ENCODE measurements around the gene RBM23. TPM values are rescaled to one million over a fixed set of nuclear protein-coding genes. Genes with fewer than 3 reads are reported as not detected.

RBM23 gene
- total and polyA plus RNA-seq, 2 donors (not counting 3 experiments of a cell fraction or from before 2014, with no cell fraction given) = 67.7 to 68.9 TPM

GRCh38 chr14:22907429-22907828 is 11.5 kb downstream of the RBM23 start:
- dilution Hi-C loops (cut with MboI; ENCODE audit: extremely low pct_ligation_motif_present, low sequenced_read_pairs) = no loop called here
- TF ChIP-seq MYC (IDR thresholded peaks at IDR 0.05; ENCODE audit: low read depth, low read length) (no peak), GATA2 (IDR thresholded peaks at IDR 0.05; ENCODE audit: insufficient read depth, insufficient read length, low read depth, low read length) (no peak), POLR2A (IDR thresholded peaks at IDR 0.05; ENCODE audit: low read depth, low read length) (no peak), MAX (IDR thresholded peaks at IDR 0.05; ENCODE audit: insufficient read depth, insufficient read length) (no peak), CTCF (IDR thresholded peaks at IDR 0.05; ENCODE audit: extremely low read depth in 1 of 2, insufficient read depth in 1 of 2, low read depth in 1 of 2, low read length in 2 of 2) (no peak), FOS (IDR thresholded peaks at IDR 0.05; ENCODE audit: borderline replicate concordance, insufficient read depth, low read length) (no peak), JUN (IDR thresholded peaks at IDR 0.05; ENCODE audit: borderline replicate concordance, insufficient read depth, insufficient read length, low read depth) (no peak), EZH2 (IDR thresholded peaks at IDR 0.05; ENCODE audit: borderline replicate concordance, low read depth, low read length, severe bottlenecking) (no peak), POLR2AphosphoS5 (IDR thresholded peaks at IDR 0.05; ENCODE audit: insufficient read depth, low read depth, low read length) (no peak)

More at GRCh38 chr14:22907429-22907828, 11.5 kb downstream of the RBM23 start:
- H3K4me2 ChIP-seq (ENCODE audit: insufficient read depth, low read length) = no peak overlapping the region
- no peaks in the 10 kb centered on the region for H3K27me3 ChIP-seq (ENCODE audit: control insufficient read depth in 2 of 2, insufficient read depth in 2 of 2, low read length in 2 of 2)
- H3K9me1 ChIP-seq (replicated peaks; ENCODE audit: control insufficient read depth, extremely low read depth, insufficient read depth, low read length) = no peaks in the 10 kb centered on the region
- intact Hi-C loops (cut with micrococcal nuclease) = no loop called here
- no TSS peak for BruUV-seq (replicated peaks)
- H3K36me3 ChIP-seq (ENCODE audit: control insufficient read depth in 2 of 2, extremely low read depth in 1 of 2, insufficient read depth in 2 of 2, low read length in 2 of 2) = peaks cover 31 to 35% of the 10 kb centered on the region in 2 experiments
- DNase-seq (ENCODE audit: low read depth, low spot score) = no peak
- FAIRE-seq = no peak
- ChIA-PET CTCF (no interaction called here), POLR2A (no interaction called here)
- no peak overlapping the region for H2AFZ ChIP-seq (ENCODE audit: low read depth, low read length)
- no peaks in the 10 kb centered on the region for H3K9me3 ChIP-seq (replicated peaks; ENCODE audit: control insufficient read depth, insufficient read depth, low read length)
- H3K9ac ChIP-seq (replicated peaks; ENCODE audit: extremely low read depth, insufficient read depth, low read length) = no peak overlapping the region
- H4K20me1 ChIP-seq (replicated peaks; ENCODE audit: control insufficient read depth, extremely low read depth, insufficient read depth, low read length) = no peaks in the 10 kb centered on the region
- peaks cover 16% of the 10 kb centered on the region for H3K79me2 ChIP-seq (ENCODE audit: control insufficient read depth, insufficient read depth, low read length)
- no peaks in the 10 kb centered on the region for H3K4me1 ChIP-seq (ENCODE audit: control insufficient read depth, extremely low read depth, insufficient read depth, low read length)
- no peak overlapping the region for H3K4me3 ChIP-seq (replicated peaks in 1 of 3; ENCODE audit: insufficient read depth in 1 of 3, low read depth in 1 of 3, low read length in 3 of 3)
- no peak overlapping the region for H3K27ac ChIP-seq (ENCODE audit: insufficient read depth, low read depth, low read length)

Data from endothelial cell of umbilical vein (primary cell).